Kidney tubule cell (primary cell): ENCODE measurements around the gene LILRB1.
A peak's percentile ranks its signal among the peaks of the same experiment; 100 is the strongest.
"Not testable (repeated sequence)": the region's sequence is repeated elsewhere in the genome, so short reads cannot be mapped to it uniquely, and the experiment has no call there.

Experiments used
- DNase-seq: peaks from one replicate; pipeline ENCODE4 v3.0.0-alpha.2; 2018; ENCODE audit warnings: low spot score

The LILRB1 gene

DNA sequence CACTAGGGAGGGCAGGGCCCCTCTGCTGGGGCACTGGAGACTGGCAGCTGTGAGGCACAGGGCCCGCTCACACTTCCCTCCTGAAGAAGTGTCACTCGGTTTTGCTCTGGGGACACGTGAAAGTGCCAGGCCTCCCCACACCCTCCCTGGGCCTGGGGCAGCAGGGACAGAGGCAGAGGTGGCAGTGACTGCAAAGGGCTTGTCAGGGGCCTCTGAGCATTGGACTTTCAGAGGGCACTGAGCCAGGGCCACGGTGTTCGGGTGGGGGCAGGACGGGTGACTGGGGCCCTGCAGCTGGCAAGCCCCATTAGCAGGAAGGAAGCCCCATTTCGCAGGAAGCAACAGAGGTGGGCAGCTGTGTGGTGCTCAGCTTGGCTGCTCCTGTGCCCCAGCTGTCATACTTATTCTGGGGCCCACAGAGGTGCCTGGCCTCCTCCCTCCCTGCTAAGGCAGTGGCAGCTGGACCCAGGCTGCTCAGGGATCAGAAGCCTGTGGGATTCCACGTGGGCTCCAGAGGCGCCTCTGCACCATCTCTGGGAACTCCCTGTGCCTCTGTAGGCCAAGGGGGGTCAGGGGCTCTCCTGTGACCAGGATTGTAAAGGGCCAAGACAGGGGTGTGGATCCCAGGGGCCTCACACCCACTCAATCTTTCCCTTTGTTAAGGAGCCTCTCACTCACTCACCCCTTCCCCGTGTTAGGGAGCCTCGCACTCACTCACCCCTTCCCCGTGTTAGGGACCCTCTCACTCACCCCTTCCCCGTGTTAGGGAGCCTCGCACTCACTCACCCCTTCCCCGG, 5.2 kb upstream of the LILRB1 start:
- not testable (repeated sequence) for DNase-seq

DNA sequence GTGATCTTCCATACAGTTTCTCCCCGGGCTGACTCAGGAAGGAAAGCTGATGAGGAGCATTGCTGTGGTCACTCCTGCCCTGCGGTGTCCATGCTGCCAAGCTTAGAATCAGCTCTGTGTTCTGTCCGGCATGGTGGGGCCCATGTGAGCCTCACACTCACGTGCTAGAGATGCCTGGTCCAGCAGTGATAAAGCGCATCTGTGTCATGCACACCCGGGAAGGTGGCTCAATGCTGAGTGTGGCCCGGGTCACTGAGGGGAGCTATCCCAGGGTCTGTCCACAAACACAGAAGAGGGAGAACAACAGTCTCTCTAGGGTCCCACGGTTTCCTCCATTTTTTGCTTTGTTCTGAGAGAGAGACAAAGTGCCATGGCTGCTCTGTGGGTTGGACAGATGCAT, 3.5 kb upstream of the LILRB1 start:
- no peak for DNase-seq

DNA sequence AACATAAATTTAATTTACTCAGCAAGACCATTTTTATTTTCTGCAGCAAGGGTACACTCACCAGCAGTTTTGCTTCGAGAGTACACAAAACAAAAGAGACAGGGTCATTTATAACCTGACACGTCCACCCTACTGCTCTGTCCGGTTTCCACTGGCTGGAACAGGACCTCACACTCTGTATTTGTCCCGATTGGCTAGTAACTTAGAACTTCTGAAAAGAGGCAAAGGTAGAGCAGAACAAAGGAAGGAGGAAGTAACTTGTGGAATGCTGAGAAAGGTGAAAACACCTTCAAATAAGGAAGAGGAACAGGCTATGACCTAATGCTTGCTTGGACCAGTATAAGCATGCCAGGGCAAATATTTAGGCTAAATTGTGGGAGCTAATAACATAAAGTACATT, 2.4 kb upstream of the LILRB1 start:
- DNase-seq: not testable (repeated sequence)

DNA sequence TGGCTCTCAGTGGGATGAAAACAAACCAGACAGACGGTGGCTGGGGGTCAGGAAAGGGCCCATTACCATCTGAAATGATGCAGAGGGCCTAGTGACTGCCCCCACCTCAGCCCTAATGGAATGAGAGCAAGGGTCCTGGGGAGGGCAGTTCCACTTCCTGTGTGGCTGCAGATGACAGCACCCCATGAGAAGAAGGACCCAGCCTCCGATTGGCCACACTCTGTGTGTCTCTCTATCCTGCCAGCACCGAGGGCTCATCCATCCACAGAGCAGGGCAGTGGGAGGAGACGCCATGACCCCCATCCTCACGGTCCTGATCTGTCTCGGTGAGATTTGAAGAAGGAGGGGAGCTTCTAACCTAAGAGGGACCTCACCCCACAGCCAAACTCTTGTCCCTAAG, 498 bp downstream of the LILRB1 start:
- no peak for DNase-seq

DNA sequence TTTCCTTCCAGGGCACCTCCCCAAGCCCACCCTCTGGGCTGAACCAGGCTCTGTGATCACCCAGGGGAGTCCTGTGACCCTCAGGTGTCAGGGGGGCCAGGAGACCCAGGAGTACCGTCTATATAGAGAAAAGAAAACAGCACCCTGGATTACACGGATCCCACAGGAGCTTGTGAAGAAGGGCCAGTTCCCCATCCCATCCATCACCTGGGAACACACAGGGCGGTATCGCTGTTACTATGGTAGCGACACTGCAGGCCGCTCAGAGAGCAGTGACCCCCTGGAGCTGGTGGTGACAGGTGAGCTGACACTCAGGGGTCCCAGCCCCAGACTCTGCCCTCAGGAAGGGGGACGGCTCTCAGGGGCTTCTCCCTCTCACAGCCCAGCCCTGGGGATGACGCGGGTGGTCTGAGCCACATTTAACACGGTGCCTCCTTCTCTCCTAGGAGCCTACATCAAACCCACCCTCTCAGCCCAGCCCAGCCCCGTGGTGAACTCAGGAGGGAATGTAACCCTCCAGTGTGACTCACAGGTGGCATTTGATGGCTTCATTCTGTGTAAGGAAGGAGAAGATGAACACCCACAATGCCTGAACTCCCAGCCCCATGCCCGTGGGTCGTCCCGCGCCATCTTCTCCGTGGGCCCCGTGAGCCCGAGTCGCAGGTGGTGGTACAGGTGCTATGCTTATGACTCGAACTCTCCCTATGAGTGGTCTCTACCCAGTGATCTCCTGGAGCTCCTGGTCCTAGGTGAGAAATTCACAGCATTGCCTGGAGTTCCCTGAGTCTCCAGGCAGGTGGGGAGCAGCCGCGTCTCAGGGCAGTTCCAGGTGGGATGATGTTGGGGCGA, 1.4 kb downstream of the LILRB1 start:
- DNase-seq: not testable (repeated sequence)

DNA sequence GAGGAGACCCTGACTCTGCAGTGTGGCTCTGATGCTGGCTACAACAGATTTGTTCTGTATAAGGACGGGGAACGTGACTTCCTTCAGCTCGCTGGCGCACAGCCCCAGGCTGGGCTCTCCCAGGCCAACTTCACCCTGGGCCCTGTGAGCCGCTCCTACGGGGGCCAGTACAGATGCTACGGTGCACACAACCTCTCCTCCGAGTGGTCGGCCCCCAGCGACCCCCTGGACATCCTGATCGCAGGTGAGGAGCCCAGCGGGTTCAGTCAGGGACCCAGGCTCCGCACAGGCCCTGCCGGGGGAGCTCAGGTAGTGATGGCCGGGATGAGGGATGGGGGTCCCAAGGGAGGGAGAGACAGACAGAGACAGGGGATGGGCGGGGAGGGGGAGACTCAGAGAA, 2.2 kb downstream of the LILRB1 start:
- not testable (repeated sequence) for DNase-seq

DNA sequence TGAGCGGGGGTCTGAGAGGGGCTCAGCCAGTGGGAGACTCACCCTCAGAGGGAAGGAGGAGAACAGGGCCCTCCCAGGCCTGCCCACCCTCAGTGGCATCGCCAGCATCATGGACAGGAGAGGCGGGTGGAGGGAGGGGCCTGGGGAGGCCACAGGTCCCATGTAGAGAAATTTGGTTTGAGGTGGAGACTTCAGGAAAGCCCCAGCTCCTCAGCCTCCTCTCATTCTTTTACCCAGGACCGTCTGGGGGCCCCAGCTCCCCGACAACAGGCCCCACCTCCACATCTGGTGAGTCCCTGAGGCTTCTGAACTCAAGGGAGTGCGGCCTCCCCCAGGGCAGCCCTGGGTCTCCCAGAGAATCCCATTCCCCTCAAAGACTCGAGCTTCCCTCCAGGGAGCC, 3.1 kb downstream of the LILRB1 start:
- no peak for DNase-seq

DNA sequence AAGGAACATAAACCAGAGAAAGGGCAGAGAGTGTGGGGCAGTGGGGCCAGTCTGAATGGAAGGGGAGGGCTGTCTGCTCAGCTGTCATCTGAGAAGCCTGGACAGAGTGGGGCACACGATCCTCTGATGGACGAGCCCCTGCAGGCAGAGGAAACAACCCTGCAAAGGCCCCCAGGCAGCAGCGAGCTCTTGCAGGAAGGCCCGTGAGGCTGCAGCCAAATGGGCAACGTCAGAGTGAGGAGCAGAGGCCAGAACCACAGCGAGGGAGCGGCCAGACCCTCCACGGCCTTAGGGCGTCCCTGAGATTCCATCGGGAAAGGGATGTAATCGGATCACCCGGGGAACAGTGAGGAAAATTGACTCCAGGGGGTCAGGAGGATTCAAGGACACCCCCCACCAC, 5.8 kb downstream of the LILRB1 start:
- not testable (repeated sequence) for DNase-seq

DNA sequence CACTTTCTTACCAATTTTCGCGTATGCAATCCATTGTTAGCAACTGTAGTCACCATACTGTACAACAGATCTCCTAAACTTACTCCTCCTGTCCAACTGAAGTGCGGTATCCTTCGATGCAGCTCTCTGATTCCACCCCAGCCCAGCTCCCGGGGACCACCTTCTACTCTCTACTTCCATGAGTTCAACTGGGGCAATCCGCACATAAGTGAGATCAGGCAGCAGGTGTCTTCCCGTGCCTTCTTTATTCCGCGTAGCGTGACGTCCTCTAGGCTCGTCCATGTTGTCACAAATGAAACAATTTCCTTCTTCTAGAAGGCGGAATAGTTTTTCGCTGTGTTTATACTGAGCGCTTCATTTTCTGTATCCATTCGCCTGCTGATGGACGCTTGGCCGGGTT, 8.4 kb downstream of the LILRB1 start:
- no peak for DNase-seq

DNA sequence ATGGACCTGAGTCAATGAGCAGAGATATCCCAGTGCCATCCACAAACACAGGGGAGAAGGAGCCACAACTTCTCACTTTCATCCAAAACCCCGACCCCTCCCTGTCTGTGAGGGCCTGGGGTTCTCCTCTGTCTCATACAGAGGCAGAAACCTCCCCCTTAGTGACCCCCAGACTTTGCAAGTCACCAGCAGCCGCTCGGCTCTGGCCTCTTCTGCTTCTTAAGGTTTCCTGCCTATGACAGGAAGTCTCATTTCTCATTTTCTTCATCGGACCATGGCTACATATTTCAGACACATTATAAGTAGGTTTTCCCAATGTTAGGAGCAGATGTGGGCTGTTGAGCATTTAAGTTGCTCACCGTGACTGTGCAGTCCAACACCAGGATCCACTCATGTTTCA, 12.7 kb downstream of the LILRB1 start:
- DNase-seq: not testable (repeated sequence)

DNA sequence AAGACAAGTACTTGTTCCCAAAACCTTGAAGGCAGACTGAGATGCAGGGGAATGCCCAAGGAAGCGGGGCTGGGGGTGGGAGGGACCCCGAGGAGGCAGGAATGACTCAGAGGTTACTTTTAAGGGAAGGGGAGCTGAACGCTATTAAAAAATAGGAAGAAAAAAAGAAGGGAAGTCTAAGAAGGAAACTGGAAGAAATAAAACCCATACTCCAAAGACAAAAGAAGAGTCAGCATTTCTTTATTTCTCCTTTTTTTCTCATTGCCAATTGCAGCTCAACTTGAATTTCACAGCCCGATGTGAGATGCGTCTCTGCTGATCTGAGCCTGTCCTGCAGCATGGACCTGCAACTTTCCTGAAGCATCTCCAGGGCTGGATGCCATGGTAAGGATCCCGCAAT, 13.3 kb downstream of the LILRB1 start:
- DNase-seq: not testable (repeated sequence)

DNA sequence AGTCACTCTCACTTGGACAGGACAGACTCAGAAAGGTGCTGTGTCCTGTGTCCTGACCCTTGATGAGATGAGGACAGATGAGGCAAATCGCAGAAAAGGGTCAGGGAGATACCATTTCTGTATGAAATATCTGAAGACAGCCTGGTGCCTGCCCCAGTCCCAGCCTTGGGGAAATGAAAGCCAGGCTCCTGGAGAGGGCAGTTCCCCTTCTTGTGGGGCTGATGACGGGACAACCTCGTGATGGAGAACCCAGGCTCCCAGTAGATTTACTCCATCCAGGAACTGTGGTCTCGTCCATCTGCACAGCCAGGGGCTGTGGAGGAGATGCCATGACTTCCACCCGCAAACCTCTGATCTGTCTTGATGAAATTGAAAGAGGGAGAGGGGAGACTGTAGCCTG, 13.8 kb downstream of the LILRB1 start:
- DNase-seq: no peak

DNA sequence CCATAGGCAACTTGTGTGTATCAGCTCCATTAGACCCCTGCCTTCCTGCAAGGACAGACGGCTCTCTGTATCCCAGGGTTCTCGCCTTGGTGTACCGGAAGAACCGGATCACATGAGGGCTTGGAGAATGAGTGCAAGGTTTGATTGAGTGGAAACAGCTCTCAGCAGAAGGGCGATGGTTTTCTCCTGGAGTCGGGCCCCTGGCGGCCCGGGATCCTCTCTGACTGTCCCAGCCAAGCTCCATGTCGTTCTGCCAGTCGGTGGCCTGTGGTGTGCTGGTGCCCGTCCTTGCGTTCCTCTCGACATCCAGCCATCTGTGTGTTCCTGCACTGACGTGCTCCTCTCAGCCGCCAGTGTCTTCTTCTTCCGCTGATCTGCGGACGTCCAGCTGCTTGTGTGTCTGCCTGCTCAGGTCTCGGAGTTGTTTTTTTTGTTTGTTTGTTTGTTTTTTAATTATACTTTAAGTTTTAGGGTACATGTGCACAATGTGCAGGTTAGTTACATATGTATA, 16.1 kb downstream of the LILRB1 start:
- DNase-seq: no peak

DNA sequence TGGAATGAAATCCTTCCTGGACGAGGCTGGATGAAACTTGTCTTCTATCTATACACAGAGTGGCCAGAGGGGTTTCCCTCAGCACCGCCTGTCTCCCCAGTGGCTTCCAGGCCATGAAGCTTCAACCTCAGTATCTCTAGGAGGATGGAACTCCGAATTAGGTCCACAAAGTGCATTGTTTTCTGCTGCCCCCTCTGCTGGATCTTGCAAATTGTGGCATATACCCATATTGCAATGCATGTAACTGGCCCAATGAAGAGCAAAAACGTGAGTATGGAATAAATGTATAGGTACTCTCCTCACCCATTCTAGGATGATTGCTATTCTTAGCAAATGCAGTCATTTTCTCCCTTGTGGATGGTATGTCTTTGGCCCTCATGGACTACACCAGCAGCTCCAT, 17.8 kb downstream of the LILRB1 start:
- no peak for DNase-seq

DNA sequence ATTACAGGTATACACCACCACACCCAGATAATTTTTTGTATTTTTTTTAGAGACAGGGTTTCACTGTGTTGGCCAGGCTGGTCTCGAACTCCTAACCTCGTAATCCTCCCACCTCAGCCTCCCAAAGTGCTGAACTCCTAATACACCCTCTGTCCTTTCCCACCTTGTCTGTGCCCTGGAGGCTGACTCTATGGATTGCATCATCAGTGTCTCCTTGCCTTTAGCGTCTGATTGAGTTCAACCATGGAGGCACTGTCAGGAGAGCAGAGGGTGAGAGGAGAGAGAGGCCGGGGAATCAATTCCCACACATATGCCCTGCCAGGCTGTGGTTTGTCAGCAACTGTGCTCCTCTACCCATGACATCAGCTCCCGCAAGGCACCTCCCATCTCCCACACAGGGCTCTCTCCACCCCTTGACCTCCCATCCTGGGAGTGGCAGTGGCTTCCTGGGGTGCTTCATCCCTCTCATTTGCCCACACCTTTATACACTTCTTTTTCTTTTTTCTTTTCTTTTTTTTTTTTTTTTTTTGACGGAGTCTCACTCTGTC, 19.9 kb downstream of the LILRB1 start:
- no peak for DNase-seq

DNA sequence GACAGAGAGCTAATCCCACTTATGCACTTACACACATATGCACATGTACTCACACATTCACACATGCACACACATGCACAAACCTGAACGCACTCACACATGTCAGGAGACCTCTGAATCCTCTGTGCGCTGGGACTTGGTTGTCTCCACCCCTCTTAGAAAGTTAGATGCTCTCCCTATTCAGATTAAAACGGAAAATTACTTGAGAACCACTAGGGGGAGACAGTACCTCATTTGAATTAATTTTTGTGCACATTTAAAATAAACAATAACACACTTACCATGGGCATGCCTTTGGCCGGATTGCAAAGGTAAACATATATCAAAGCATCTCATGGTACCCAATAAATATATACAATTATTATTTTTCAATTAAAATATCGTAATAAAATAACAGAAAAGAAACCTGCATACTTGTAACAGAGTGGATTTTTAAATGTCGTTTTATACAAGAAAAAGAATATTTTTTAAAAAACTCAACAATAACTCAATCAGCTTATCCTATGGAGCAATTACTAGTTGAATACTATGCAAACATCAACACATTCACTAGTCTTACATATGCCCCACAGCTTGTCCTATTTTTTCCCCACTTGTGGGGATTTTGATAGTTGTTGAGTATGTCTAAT, 23.0 kb downstream of the LILRB1 start:
- DNase-seq: peak; percentile 36

DNA sequence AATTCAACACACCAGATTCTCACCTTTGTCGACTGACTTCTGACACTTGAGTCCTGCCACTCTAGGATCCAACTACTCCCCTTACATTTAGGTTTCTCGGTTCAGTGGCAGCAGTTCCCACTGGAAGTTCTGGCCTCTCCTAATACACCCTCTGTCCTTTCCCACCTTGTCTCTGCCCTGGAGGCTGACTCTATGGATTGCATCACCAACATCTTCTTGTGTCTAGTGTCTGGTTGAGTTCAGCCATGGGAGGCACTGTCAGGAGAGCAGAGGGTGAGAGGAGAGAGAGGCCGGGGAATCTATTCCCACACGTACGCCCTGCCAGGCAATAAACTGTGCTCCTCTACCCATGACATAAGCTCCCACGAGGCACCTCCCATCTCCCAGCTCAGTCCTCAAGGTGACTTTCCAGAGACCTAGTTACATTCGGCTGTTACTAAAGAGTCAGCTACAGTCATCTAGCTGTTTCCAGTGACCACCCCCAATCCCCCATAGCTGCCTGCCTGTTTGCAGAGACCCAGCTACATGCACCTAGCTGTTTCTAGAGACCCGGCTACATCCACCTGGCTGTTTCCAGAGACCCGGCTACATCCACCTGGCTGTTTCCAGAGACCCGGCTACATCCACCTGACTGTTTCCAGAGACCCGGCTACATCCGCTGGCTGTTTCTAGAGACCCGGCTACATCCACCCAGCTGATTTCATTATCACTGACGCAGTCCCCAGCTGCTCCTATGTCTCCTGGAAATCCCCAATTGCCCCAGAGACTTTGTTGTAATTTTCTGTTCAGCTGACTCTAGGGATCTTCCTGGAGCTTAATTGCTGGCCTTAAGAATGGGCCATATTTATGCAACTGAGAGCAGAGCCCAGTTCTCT, 24.4 kb downstream of the LILRB1 start:
- no peak for DNase-seq

DNA sequence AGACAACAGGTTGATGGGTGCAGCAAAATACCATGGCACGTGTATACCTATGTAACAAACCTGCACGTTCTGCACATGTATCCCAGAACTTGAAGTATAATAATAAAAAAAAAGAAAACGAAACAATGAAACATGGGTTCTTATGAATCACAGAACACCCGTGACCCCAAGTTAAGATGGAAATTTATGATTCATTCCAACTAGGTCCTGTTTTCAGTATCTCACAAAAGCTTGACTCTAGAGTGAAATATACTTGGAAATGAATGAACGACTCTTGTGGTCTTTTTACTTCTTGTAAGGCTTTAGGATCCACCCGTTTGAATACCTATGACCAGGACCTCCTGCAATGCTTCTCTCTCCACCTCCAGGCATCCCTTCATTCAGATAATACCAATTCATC, 29.0 kb downstream of the LILRB1 start:
- DNase-seq: no peak

DNA sequence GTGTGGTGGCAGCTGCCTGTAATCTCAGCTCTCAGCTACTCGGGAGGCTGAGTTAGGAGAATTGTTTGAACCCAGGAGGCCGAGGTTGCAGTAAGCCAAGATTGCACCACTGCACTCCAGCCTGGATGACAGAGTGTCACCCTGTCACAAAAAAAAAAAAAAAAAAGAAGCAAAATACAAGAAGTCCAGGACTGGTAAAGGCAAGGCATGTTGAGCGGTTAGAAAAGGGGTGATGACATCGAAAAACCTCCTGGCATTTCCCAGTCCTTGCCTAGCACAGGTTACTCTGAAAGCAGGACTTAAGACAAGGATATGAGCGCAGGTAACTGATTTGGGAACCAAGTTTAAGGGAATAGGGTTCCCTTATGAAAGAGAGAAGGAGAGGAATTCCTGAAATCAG, 30.0 kb downstream of the LILRB1 start:
- no peak for DNase-seq

DNA sequence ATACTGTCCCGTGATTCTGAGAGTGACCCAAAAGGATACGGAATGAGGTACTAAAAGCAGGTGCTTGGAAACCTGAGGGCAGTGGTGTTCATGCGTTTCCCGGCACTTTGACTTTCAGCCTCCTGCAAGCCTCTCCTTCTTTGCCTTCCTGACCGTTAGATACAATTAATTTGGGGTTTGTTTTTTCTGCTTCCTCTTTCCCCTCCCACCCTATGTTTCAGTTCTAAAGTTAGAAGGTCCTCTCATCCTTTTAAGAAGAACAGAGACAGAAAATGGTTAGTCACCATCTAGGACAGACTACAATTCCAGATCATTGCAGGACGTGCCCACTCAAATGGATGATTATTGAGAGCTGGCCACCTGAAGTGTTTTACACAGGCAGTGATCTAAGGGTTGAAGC, 30.7 kb downstream of the LILRB1 start:
- DNase-seq: no peak

DNA sequence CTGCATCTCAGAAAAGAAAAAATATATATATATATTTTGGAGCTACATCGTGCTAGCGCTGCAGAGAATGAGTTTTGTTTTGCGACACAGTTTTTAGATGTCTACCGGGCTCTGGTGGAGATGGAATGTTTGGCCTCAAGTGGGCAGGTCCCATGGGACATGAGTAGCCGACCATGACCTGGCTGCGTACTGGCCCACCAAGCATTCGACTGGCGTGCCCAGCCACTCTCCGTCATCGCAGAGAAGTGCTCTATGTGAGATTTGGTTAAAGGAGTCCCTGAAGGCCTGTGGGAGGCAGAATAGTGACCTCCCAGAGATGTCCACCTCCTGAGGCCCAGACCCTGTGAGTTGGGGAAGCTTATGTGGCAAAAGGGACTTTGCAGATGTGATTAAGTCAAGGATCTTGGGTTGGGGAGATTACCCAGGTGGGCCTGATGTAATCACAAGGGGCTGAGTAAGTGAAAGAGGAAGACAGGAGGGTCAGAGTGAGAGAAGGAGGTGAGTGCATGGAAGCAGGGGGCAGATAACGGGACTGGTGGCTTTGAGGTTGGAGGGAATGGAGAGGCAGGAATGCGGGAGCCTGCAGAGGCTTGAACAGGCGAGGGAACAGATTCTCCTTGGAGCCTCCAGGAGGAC, 31.7 kb downstream of the LILRB1 start:
- DNase-seq: no peak
